ENCODE data around the gene JAK1.

GRCh38 chr1:65011983-65012382 is 45.6 kb upstream of the JAK1 start:
- TF ChIP-seq EZH2phosphoT487 (IDR thresholded peaks at IDR 0.05; ENCODE audit: low read length) (no peak), EZH2 (optimal IDR thresholded peaks at IDR 0.05; ENCODE audit: low read depth, low read length) (no peak)

Data from MM.1S (cell line).